IPS DF 4.7 (cell line): Measurements from ENCODE around the gene TRH.
"Not testable (repeated sequence)": the region's sequence is repeated elsewhere in the genome, so short reads cannot be mapped to it uniquely, and the experiment has no call there.

Experiments used
- DNase-seq: peaks from one replicate; pipeline ENCODE4 v3.0.0-alpha.2; 2013; ENCODE audit warnings: low spot score; ENCODE audit errors: extremely low read depth

TRH gene

DNA sequence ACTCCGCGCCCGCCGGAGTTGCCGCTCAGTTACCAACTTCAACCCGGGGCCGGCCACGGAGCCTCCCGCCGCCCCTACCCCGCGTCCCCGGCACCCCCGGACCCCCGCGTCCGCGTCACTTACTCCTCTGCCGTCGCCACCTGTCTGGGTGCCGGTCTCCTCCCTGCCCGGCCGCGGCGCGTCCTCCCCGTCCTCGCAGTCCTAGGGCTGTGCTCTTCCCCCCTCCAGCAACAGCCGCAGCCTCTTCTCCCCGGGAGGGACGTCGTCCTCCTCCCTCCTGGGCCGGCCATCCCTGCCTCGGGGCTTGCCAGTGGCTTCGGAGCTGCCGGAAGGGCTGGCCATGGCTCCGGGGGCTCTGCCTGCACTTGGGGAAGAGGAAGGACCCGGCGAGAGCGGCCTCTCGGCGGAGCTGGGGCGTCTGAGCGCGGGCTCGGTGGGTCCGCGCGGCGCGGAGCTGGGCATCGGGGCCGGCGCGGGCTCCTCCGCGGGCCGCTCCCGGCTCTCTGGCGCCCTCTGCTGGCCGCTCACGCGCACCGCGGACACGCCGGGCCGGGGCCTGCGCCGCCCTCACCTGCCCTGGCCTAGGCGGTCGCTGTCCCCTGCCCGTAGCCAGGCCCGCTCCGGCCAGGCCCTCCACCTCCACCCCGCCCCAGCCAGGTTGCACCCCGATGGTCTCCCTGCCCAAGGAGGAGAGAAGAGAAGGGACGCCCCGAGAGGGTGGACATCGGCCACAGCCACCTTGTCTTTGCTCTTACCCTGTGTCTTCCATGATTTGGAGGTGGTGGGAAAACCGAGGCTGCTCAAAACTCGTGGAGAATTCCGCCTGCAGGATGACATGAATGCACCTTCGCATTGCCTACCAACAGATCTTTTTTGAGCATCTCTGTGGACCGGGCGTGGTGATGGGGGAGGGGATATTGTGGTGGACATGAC, 28.4 kb downstream of the TRH start:
- DNase-seq, result not testable (repeated sequence)

DNA sequence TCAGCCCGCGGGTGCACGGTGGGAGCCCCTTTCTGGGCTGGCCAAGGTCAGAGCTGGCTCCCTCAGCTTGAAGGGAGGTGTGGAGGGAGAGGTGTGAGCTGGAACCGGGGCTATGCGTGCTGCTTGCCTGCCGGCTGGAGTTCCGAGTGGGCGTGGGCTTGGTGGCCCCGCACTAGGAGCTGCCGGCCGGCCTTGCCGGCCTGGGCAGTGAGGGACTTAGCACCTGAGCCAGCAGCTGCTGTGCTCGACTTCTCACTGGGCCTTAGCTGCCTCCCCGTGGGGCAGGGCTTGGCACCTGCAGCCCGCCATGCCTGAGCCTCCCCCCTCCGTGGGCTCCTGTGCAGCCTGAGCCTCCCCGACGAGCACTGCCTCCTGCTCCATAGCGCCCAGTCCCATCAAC, 36.0 kb downstream of the TRH start:
- no peak for DNase-seq

DNA sequence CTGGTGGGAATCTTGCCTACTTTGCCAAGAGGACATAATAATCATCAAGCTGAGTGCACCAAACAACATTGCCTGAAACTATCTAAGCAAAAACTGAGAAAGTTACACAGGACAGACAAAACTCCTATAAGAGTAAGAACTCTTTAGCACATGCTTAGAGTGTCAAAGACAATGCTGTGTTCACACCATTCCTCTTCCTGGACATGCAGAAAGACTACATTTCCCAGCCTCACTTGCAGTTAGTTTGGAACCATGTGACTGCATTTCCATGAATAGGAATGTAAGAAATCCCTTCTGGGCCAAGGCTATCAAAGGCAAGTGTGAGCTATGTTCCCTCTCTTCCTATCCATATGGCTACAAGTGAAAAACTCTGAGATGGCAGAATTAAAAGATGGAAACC, 37.6 kb downstream of the TRH start:
- DNase-seq, result not testable (repeated sequence)

DNA sequence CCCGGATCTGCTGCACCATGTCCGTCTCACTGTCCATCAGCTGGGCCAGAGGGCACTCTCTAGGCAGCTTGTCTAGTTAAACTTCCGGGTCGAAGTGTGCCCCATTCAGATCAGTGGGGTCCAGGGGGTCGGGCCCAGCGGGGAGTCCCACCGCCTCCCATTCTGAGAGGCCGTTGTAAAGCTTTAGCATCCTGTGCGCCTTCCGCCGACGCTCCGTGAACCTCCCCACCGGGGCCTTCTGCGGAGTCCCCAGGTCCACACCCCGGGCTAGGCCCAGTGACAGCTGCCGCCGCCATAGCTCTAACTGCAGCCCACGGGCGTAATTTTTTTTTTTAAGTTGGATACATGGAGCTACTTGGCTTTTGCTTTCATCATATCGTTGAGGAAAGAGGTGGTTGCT, 38.7 kb downstream of the TRH start:
- not testable (repeated sequence) for DNase-seq

DNA sequence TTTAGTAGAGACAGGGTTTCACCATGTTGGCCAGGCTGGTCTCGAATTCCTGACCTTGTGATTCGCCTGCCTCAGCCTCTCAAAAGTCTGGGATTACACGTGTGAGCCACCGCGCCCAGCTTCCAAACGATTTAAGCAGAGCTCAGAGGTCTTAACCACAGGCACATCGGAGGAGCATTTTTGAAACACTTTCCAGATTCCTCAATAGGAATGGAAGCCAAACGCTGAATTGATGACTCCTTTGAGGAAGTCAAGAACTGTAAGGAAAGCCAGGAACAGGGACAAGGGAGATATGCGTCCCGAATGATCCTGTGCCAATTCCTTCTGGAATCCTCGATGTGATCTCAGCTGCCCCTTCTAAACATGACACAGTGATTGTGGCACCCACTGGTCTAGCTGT, 40.0 kb downstream of the TRH start:
- no peak for DNase-seq

DNA sequence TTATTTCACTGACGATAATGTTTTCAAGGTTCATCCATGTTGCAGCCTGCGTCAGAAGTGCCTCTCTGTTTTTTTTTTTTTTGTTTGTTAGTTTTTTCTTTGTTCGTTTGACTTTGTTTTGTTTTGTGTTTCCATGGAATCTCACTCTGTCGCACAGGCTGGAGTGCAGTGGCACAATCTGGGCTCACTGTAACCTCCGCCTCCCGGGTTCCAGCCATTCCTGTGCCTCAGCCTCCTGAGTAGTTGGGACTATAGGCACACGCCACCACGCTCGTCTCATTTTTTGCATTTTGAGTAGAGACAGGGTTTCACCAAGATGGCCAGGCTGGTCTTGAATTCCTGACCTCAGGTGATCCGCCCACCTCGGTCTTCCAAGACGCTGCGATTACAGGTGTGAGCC, 43.1 kb downstream of the TRH start:
- DNase-seq, result not testable (repeated sequence)

DNA sequence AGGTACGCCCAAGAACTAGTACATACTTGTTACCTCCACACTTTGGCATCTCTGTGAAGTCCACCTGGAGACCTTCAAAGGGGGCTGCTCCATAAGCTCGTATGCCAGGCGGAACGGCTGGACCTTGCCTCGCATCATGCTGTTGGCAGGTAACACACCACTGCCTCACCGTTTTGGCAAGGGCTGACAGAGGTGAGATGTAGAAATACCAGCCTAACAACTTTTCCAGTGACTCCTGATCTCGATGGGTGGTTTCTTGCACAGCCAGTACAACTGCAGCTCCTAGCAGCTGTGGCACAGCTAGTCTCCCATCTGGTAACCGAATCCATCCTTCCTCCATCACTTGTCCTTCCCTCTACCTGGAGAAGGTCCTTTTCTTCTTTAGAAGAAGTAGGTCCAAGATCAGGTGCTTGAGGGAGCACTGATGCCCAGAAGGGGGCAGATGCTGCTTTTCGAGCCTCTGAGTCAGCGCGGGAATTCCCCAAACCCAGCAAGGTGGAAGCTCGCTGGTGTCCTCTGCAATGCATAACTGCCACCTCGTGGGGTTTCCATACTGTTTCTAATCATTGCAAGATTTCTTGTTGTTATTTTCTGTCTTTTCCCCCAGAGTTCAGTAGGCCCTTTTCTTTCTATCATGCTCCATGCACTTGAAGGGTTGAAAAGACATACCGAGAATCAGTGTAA, 51.8 kb downstream of the TRH start:
- DNase-seq, result not testable (repeated sequence)

DNA sequence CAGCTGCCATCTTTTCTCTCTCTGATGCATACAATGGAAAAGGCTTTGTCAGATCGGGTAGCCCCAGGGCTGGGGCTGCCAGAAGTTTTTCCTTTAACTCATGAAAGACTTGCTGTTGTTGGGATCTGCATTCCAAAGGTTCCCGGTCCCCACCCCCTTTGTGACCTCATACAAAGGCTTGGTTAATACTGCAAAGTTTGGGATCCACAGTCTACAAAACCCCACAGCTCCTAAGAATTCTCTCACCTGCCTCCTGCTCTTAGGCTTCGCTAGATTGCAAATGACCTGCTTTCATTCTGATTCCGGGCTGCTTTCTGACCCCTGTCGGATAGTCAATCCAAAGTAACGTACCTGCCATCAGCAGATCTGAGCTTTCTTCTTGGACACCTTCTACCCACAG, 52.9 kb downstream of the TRH start:
- not testable (repeated sequence) for DNase-seq
